GM21367 (cell line): Measurements from ENCODE around the gene INTS6L.

Experiments
- ATAC-seq: cut with Tn5 transposase; IDR thresholded peaks from one replicate; pipeline ENCODE4 v1.9.1; 2021; ENCODE audit not compliant: unreplicated experiment

Gene INTS6L

GRCh38 chrX:135520553-135521404, at the start of gene INTS6L:
TSS of gene INTS6L (plus strand) at chrX:135520660. CDS start at chrX:135520993, 333 bp downstream.
- peak; percentile 82 for ATAC-seq

GRCh38 chrX:135476378-135476777, 44.1 kb upstream of the INTS6L start:
- no peak for ATAC-seq

- no peak for ATAC-seq
These were observed 42.9 kb upstream of the INTS6L start for GRCh38 chrX:135477576-135477975.

- ATAC-seq: no peak
These were observed 40.4 kb upstream of the INTS6L start for GRCh38 chrX:135480076-135480475.

GRCh38 chrX:135481696-135482179, 38.7 kb upstream of the INTS6L start:
- ATAC-seq: no peak

- ATAC-seq: no peak
These were observed 35.7 kb upstream of the INTS6L start for GRCh38 chrX:135484641-135485289.

- peak; percentile 86 for ATAC-seq
These were observed 30.9 kb upstream of the INTS6L start for GRCh38 chrX:135489542-135489941.

- no peak for ATAC-seq
These were observed 29.4 kb upstream of the INTS6L start for GRCh38 chrX:135490979-135491514.

GRCh38 chrX:135494453-135494852, 26.0 kb upstream of the INTS6L start:
- ATAC-seq: no peak

- ATAC-seq: no peak
These were observed 22.7 kb upstream of the INTS6L start for GRCh38 chrX:135497736-135498135.

- ATAC-seq: no peak
These were observed 22.2 kb upstream of the INTS6L start for GRCh38 chrX:135498236-135498635.

- no peak for ATAC-seq
These were observed 15.1 kb upstream of the INTS6L start for GRCh38 chrX:135505351-135505750.

GRCh38 chrX:135509885-135510284, 10.6 kb upstream of the INTS6L start:
- ATAC-seq: no peak

GRCh38 chrX:135512508-135513129, 7.8 kb upstream of the INTS6L start:
- ATAC-seq: no peak

- ATAC-seq: no peak
These were observed 7.3 kb upstream of the INTS6L start for GRCh38 chrX:135513130-135513515.

- ATAC-seq: no peak
These were observed 4.1 kb upstream of the INTS6L start for GRCh38 chrX:135516376-135516775.

GRCh38 chrX:135518161-135518560, 2.3 kb upstream of the INTS6L start:
- no peak for ATAC-seq

GRCh38 chrX:135520022-135520552, 373 bp upstream of the INTS6L start:
- ATAC-seq: no peak

- ATAC-seq: peak; percentile 61
These were observed 1.1 kb downstream of the INTS6L start for GRCh38 chrX:135521405-135522131.

- no peak for ATAC-seq
These were observed 1.7 kb downstream of the INTS6L start for GRCh38 chrX:135522132-135522530.
